Activated CD8-positive, alpha-beta memory T cell treated with anti-CD3 and anti-CD28 coated beads, Interleukin-2, amount 10 ng/mL, durations not matched to agents 7 days and 5 days (primary cell): ENCODE data around the gene SMYD4. TPM values are rescaled to one million over a fixed set of nuclear protein-coding genes. Genes with fewer than 3 reads are reported as not detected.
A peak's percentile ranks its signal among the peaks of the same experiment; 100 is the strongest.
"Not testable (repeated sequence)": the region's sequence is repeated elsewhere in the genome, so short reads cannot be mapped to it uniquely, and the experiment has no call there.

Source experiments
- ATAC-seq: fragments of 150-1000 bp; cut with Tn5 transposase; one replicate; pipeline ENCODE4 v1.10.0; 2021; ENCODE audit warnings: moderate library complexity
- CTCF ChIA-PET: fragments of 350-600 bp; sonication (Branson Sonifier 250); formaldehyde crosslinking; loops from one replicate; lab custom pipeline; 2021; ENCODE audit warnings: antibody characterized with exemption; lab: Charles Lee
- DNase-seq: peaks from one replicate; pipeline ENCODE4 v3.0.0-alpha.2; 2020
- H3K27ac Mint-ChIP-seq: one replicate; pipeline ENCODE4 v1.8.0; 2021; ENCODE audit warnings: mild to moderate bottlenecking, mixed read lengths
- H3K27me3 Mint-ChIP-seq: one replicate; pipeline ENCODE4 v1.8.0; 2021; ENCODE audit warnings: mixed read lengths
- H3K36me3 Mint-ChIP-seq: one replicate; pipeline ENCODE4 v1.8.0; 2021; ENCODE audit warnings: mild to moderate bottlenecking, mixed read lengths
- H3K4me1 Mint-ChIP-seq: one replicate; pipeline ENCODE4 v1.8.0; 2021; ENCODE audit warnings: mixed read lengths
- H3K4me3 Mint-ChIP-seq: one replicate; pipeline ENCODE4 v1.8.0; 2021; ENCODE audit warnings: mild to moderate bottlenecking, moderate library complexity, mixed read lengths
- H3K9me3 Mint-ChIP-seq: one replicate; pipeline ENCODE4 v1.8.0; 2022; ENCODE audit warnings: low read depth, mixed read lengths
- total RNA-seq, 2 experiments: library from RNA; stranded (reverse); gene quantifications; one replicate each; pipeline ENCODE4 v1.2.3, GENCODE V29; 2021

SMYD4 gene
- total RNA-seq, 2 experiments from 2014 or later, result 34.7 to 45.4 TPM

DNA sequence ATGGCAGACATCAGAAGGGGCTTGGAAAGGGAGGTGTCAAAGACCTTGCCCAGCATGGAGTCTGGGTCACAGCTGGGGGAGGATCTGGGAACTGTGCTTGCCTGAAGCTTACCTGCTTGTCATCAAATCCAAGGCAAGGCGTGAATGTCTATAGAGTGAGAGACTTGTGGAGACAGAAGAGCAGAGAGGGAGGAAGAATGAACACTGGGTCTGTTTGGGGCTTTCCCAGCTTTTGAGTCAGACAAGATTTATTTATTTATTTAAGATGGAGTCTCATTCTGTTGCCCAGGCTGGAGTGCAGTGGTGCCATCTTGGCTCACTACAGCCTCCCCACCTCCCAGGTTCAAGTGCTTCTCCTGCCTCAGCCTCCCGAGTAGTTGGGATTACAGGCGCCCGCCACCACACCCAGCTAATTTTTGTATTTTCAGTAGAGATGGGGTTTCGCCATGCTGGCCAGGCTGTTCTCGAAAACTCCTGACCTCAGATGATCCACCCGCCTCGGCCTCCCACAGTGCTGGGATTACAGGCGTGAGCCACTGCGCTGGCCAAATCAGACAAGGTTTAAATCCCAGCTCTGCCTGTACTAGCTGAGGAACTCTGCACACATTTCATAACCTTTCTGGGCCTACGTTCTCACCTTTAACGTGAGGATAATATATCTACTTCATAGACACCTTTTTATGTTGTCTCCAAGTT lies 56.6 kb downstream of the SMYD4 start:
- H3K36me3 Mint-ChIP-seq, ATAC-seq, H3K9me3 Mint-ChIP-seq, H3K4me3 Mint-ChIP-seq, H3K27ac Mint-ChIP-seq, H3K27me3 Mint-ChIP-seq, DNase-seq, H3K4me1 Mint-ChIP-seq: not testable (repeated sequence)
- CTCF ChIA-PET, result interaction anchor here (0.9 kb wide), 1 partner anchor 52 kb away, joined by 3 read pairs; no protein-coding TSS in a partner anchor

DNA sequence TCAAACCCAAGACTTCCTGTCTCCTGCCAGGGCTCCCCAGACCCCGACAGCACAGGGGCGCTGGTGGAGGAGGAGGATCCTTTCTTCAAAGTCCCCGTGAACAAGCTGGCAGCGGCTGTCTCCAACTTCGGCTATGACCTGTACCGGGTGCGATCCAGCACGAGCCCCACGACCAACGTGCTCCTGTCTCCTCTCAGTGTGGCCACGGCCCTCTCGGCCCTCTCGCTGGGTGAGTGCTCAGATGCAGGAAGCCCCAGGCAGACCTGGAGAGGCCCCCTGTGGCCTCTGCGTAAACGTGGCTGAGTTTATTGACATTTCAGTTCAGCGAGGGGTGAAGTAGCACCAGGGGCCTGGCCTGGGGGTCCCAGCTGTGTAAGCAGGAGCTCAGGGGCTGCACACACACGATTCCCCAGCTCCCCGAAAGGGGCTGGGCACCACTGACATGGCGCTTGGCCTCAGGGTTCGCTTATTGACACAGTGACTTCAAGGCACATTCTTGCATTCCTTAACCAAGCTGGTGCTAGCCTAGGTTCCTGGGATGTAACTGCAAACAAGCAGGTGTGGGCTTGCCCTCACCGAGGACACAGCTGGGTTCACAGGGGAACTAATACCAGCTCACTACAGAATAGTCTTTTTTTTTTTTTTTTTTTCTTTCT lies 59.8 kb downstream of the SMYD4 start:
- ATAC-seq (peak; percentile 52), DNase-seq (no peak)
- peak overlapping the region; percentile 49 for H3K27ac Mint-ChIP-seq
- no peaks in the 10 kb centered on the region for H3K36me3 Mint-ChIP-seq
- H3K4me1 Mint-ChIP-seq, result peaks cover 10% of the 10 kb centered on the region
- peaks cover 5% of the 10 kb centered on the region for H3K27me3 Mint-ChIP-seq
- H3K4me3 Mint-ChIP-seq, result no peak overlapping the region
- CTCF ChIA-PET, result interaction anchor here (0.7 to 1.7 kb wide), 5 partner anchors 9 to 623 kb away, joined by 3 to 9 read pairs (median 3); no protein-coding TSS in a partner anchor
- no peaks in the 10 kb centered on the region for H3K9me3 Mint-ChIP-seq

DNA sequence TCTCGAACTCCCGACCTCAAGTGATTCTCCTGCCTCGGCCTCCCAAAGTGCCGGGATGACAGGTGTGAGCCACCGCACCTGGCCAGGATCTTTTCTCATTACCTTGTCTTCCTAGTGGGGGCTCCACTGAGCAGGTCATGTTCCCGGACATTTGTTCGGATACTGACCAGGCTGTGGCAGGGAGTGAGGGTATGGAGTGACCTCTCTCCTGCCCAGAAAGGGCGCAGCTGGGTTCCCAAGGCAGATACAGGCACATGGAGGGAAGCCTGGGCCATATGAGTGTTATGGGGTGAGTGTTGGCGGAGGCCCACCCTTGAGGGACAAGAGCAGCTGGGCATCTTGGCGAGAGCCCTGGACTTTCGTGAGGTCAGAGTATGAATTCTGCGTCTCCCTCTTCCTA lies 62.3 kb downstream of the SMYD4 start:
- Mint-ChIP-seq H3K4me3 (no peak overlapping the region), H3K4me1 (peaks cover 29% of the 10 kb centered on the region), H3K27me3 (peaks cover 5% of the 10 kb centered on the region), H3K27ac (no peak overlapping the region), H3K36me3 (no peaks in the 10 kb centered on the region), H3K9me3 (no peaks in the 10 kb centered on the region)
- CTCF ChIA-PET, result interaction anchor here (1.0 to 1.2 kb wide), 2 partner anchors 15 to 16 kb away, joined by 3 read pairs; no protein-coding TSS in a partner anchor
- DNase-seq, result no peak
- no peak for ATAC-seq

DNA sequence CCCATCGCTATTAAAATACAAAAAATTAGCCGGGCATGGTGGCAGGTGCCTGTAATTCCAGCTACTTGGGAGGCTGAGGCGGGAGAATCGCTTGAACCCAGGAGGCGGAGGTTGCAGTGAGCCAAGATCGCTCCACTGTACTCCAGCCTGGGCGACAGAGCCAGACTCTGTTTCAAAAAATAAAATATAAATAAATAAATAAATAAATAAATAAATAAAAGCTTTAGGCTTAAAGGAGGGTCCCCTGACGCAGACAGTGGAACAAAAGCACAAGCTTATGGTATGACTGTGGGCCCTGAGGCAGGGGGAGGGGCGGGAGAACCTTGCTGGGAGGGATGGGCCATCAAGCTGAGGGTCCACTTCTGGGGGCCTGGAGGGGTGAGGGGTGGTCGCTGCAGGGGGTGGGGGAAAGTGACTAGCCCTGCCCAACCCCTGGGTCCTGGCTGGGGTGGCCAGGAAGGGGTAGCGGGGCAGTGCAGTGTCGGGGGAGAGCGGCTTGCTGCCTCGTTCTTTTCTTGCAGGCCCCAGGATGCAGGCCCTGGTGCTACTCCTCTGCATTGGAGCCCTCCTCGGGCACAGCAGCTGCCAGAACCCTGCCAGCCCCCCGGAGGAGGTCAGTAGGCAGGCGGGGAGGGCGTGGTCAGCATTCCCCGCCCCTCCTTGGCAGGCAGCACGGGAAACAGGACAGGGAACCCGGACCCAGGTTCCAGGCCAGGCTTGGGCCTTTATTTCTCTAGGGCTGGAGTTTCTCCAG lies 63.1 kb downstream of the SMYD4 start:
- DNase-seq (no peak), ATAC-seq (no peak)
- H3K27ac Mint-ChIP-seq, result no peak overlapping the region
- H3K4me1 Mint-ChIP-seq, result peaks cover 35% of the 10 kb centered on the region
- peaks cover 5% of the 10 kb centered on the region for H3K27me3 Mint-ChIP-seq
- no peak overlapping the region for H3K4me3 Mint-ChIP-seq
- no peaks in the 10 kb centered on the region for H3K36me3 Mint-ChIP-seq
- H3K9me3 Mint-ChIP-seq, result no peaks in the 10 kb centered on the region
- CTCF ChIA-PET, result interaction anchor here (0.6 to 2.5 kb wide), 3 partner anchors 45 to 436 kb away, joined by 3 to 13 read pairs (median 4); no protein-coding TSS in a partner anchor

DNA sequence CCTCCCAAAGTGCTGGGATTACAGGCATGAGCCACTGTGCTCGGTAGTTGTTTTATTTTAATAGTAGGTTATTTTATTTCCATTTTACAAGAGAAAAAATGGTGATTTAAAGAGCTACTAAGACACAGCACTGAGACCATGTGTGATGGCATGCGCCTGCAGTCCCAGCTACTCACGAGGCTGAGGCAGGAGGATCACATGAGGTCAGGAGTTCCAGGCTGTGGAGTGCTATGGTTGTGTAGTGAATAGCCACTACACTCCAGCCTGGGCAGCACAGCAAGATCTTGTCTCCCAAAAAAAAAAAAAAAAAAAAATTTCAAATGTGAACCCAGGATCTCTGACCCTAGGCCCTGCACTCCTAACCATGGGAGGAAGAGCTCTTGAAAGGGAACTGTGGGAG lies 64.1 kb downstream of the SMYD4 start:
- Mint-ChIP-seq H3K27ac (no peak overlapping the region), H3K36me3 (no peaks in the 10 kb centered on the region), H3K4me1 (peaks cover 35% of the 10 kb centered on the region), H3K9me3 (no peaks in the 10 kb centered on the region), H3K27me3 (peaks cover 5% of the 10 kb centered on the region), H3K4me3 (no peak overlapping the region)
- DNase-seq, result no peak
- CTCF ChIA-PET, result interaction anchor here (0.6 to 2.5 kb wide), 4 partner anchors 11 to 437 kb away, joined by 3 to 13 read pairs (median 4); no protein-coding TSS in a partner anchor
- ATAC-seq, result no peak

DNA sequence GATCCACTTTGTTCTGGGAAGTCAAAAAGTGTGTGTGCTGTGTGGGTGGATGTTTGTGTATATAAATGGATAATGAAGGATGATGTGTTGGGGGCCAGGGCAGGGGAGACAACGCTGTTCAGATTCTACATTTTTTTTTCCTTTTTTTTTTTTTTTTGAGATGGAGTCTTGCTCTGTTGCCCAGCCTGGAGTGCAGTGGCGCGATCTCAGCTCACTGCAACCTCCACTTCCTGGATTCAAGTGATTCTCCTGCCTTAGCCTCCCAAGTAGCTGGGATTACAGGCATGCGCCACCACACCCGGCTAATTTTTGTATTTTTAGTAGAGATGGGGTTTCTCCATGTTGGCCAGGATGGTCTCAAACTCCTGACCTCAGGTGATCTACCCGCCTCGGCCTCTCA lies 65.0 kb downstream of the SMYD4 start:
- DNase-seq, H3K27me3 Mint-ChIP-seq, H3K9me3 Mint-ChIP-seq, H3K36me3 Mint-ChIP-seq: not testable (repeated sequence)
- Mint-ChIP-seq H3K27ac (peak overlapping the region; percentile 79), H3K4me3 (peak overlapping the region; percentile 3), H3K4me1 (peaks cover 31% of the 10 kb centered on the region)
- peak; percentile 4 for ATAC-seq
- CTCF ChIA-PET, result interaction anchor here (0.7 to 2.5 kb wide), 7 partner anchors 10 to 129 kb away, joined by 3 to 13 read pairs (median 4); no protein-coding TSS in a partner anchor

DNA sequence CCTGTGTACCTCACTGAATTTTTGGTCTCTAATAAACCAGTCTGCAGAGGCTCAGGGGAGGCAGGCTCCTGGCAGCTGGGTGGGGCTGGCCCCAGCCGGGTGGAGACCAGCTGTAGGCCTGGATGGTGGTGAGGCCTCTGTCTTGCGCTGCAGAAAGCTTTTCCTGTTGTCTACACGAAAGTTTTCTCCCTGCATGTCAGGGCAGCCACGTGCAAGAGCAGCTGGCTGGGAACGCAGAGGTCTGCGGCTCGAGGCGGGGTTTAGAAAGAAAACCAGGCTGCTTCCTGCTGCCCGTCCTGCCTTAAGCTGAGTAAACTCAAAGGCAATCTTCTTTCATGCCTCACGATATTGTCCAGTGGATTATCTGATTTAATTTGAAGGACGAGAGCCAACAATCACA lies 65.4 kb downstream of the SMYD4 start:
- Mint-ChIP-seq H3K9me3 (no peaks in the 10 kb centered on the region), H3K36me3 (no peaks in the 10 kb centered on the region), H3K4me1 (peaks cover 27% of the 10 kb centered on the region), H3K27me3 (no peaks in the 10 kb centered on the region), H3K27ac (peak overlapping the region; percentile 79), H3K4me3 (peak overlapping the region; percentile 3)
- CTCF ChIA-PET, result interaction anchor here (0.7 to 2.5 kb wide), 7 partner anchors 9 to 129 kb away, joined by 3 to 13 read pairs (median 4); no protein-coding TSS in a partner anchor
- peak; percentile 86 for DNase-seq
- peak; percentile 92 for ATAC-seq

DNA sequence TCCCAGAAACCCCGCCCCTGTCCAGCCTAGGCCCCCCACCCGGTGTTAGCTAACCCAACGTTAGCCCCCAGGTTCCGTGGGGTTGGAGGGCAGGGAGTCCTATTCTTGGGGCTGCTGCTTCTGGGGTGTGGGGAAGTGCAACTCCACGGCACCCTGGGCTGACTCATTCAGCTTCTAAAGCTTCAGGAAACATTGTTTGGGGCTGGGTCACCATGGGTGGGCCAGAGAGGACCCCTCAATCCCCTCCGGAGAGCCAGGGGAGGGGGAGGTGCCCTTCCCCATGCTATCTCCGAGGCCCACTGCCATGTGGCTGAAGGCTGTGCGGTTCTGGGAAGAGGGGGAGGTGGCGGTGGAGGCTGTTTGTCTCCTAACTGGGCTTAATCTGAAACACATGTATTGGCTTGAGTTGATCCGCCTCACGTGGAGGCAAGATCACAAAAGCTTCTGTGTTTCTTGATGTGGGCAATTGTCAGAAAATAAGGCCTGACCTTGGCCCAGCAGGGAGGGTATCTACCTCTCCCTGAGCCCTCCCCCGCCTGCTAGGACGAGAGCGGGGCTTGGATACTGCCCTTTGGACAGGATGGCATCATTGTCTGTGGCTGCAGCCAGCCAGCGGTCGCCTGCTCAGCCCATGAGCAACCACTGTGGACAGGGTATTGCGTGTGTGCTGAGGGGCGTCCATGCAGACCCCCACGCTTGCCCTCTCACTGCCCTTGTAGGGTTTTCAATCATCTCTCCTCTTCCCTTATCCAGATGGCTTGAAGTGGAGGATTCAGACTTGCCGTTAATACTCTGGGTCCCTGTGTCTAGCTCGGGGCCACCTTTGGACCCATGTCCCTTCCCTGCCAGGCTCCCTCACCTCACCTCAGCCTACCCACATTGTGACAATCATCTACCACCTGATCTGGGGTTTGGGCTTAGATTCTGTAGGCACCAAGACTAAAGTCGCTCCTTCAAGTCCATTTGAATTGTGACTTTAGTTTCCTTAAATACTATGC lies 66.5 kb downstream of the SMYD4 start:
- Mint-ChIP-seq H3K27me3 (no peaks in the 10 kb centered on the region), H3K4me3 (no peak overlapping the region), H3K36me3 (no peaks in the 10 kb centered on the region), H3K4me1 (peaks cover 27% of the 10 kb centered on the region), H3K27ac (peak overlapping the region; percentile 79), H3K9me3 (no peaks in the 10 kb centered on the region)
- ATAC-seq (no peak), DNase-seq (no peak)
- CTCF ChIA-PET, result interaction anchor here (0.9 to 2.3 kb wide), 3 partner anchors 42 to 102 kb away, joined by 3 to 11 read pairs (median 6); no protein-coding TSS in a partner anchor

DNA sequence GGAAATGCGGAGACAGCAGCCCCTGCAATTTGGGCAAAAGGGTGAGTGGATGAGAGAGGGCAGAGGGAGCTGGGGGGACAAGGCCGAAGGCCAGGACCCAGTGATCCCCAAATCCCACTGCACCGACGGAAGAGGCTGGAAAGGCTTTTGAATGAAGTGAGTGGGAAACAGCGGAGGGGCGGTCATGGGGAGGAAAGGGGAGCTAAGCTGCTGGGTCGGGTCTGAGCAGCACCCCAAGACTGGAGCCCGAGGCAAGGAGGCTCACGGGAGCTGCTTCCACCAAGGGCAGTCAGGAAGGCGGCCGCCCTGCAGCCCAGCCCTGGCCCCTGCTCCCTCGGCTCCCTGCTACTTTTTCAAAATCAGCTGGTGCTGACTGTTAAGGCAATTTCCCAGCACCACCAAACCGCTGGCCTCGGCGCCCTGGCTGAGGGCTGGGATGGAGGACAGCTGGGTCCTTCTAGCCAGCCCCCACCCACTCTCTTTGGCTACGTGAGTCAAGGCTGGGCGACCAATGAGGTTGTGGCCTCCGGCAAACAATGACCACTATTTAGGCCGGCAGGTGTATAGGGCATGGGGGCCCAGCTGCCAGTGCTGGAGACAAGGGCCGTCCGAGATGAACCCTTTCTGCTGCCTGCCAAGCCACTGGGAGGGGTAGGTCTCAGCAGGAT lies 67.3 kb downstream of the SMYD4 start:
- H3K27ac Mint-ChIP-seq, result peak overlapping the region; percentile 32
- no peak for DNase-seq
- H3K27me3 Mint-ChIP-seq, result no peaks in the 10 kb centered on the region
- H3K4me1 Mint-ChIP-seq, result peaks cover 25% of the 10 kb centered on the region
- H3K4me3 Mint-ChIP-seq, result no peak overlapping the region
- CTCF ChIA-PET, result interaction anchor here (2.3 kb wide), 1 partner anchor 42 kb away, joined by 11 read pairs; no protein-coding TSS in a partner anchor
- H3K36me3 Mint-ChIP-seq, result no peaks in the 10 kb centered on the region
- no peaks in the 10 kb centered on the region for H3K9me3 Mint-ChIP-seq
- no peak for ATAC-seq

DNA sequence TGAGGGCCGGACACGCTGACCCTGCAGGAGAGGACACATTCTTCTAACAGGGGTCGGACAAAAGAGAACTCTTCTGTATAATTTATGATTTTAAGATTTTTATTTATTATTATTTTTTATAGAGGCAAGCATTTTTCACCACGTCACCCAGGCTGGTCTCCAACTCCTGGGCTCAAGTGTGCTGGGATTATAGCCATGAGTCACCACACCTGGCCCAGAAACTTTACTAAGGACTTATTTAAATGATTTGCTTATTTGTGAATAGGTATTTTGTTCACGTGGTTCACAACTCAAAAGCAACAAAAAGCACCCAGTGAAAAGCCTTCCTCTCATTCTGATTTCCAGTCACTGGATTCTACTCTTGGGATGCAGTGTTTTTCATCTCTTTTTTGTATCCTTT lies 70.2 kb downstream of the SMYD4 start:
- no peaks in the 10 kb centered on the region for H3K36me3 Mint-ChIP-seq
- DNase-seq (no peak), ATAC-seq (no peak)
- no peaks in the 10 kb centered on the region for H3K9me3 Mint-ChIP-seq
- no peak overlapping the region for H3K4me3 Mint-ChIP-seq
- H3K4me1 Mint-ChIP-seq, result peaks cover 23% of the 10 kb centered on the region
- H3K27me3 Mint-ChIP-seq, result no peaks in the 10 kb centered on the region
- H3K27ac Mint-ChIP-seq, result no peak overlapping the region
- CTCF ChIA-PET, result no interaction called here

DNA sequence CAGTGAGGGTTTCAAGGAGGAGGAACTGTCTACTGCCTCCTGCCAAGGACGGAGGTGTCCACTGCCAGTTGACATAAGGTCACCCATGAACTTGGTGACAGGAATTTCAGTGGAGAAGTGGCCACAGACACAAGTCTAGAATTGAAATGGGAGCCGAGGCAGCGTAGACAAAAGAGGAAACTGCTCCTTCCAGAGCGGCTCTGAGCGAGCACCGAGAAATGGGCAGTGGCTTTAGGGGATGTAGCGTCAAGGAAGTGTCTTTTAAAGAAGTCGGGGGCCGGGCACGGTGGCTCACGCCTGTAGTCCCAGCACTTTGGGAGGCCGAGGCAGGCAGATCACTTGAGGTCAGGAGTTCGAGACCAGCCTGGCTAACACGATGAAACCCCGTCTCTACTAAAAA lies 70.9 kb downstream of the SMYD4 start:
- Mint-ChIP-seq H3K9me3 (no peaks in the 10 kb centered on the region), H3K27ac (no peak overlapping the region), H3K36me3 (no peaks in the 10 kb centered on the region), H3K4me3 (no peak overlapping the region), H3K27me3 (no peaks in the 10 kb centered on the region), H3K4me1 (peaks cover 16% of the 10 kb centered on the region)
- no peak for ATAC-seq
- DNase-seq, result no peak
- CTCF ChIA-PET, result no interaction called here

DNA sequence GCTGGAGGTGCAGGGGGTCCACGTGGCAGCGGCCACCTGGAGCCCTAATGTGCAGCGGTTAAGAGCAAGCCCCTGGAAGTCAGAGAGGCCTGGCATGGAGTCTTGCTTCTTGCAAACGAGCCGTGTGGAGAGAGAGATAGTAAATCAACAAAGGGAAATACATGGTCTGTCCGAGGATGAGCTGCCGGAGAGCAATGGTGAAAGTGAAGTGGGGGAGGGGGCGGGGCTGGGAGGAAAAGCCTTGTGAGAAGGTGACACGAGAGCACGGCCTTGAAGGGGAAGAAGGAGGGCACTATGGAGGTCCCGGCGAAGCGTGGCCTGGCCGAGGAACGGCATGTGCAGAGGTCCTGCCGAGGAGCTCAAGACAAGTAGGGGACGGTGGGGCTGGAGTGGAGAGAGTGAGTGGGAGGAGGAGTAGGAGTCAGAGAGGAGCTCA lies 73.9 kb downstream of the SMYD4 start:
- no peaks in the 10 kb centered on the region for H3K9me3 Mint-ChIP-seq
- CTCF ChIA-PET, result no interaction called here
- H3K4me1 Mint-ChIP-seq, result no peaks in the 10 kb centered on the region
- ATAC-seq (no peak), DNase-seq (no peak)
- H3K27ac Mint-ChIP-seq, result no peak overlapping the region
- no peaks in the 10 kb centered on the region for H3K36me3 Mint-ChIP-seq
- H3K27me3 Mint-ChIP-seq, result no peaks in the 10 kb centered on the region
- no peak overlapping the region for H3K4me3 Mint-ChIP-seq
